Measurements from ENCODE around the gene TMEM258.

The TMEM258 gene

GRCh38 chr11:61744609-61745156 lies 47.7 kb downstream of the TMEM258 start:
- no peak overlapping the region for H3K4me3 ChIP-seq (ENCODE audit: low read depth, low read length)

- no peak overlapping the region for H3K4me3 ChIP-seq (ENCODE audit: low read depth, low read length)
Measured at GRCh38 chr11:61744181-61744580, 48.2 kb downstream of the TMEM258 start.

GRCh38 chr11:61743486-61744095 lies 48.8 kb downstream of the TMEM258 start:
- H3K4me3 ChIP-seq (ENCODE audit: low read depth, low read length) = no peak overlapping the region

- H3K4me3 ChIP-seq (ENCODE audit: low read depth, low read length) = no peak overlapping the region
Measured at GRCh38 chr11:61742391-61742790, 50.0 kb downstream of the TMEM258 start.

- no peak overlapping the region for H3K4me3 ChIP-seq (ENCODE audit: low read depth, low read length)
Measured at GRCh38 chr11:61739966-61740365, 52.4 kb downstream of the TMEM258 start.

GRCh38 chr11:61739413-61739812 lies 53.0 kb downstream of the TMEM258 start:
- H3K4me3 ChIP-seq (ENCODE audit: low read depth, low read length) = no peak overlapping the region
